ENCODE results near the gene STRADA.
A peak's percentile ranks its signal among the peaks of the same experiment; 100 is the strongest.

STRADA gene

GRCh38 chr17:63682441-63682840 lies 59.2 kb downstream of the STRADA start:
- DNase-seq: no peak

- no peak for DNase-seq
Observed at GRCh38 chr17:63681530-63681929, 60.1 kb downstream of the STRADA start.

- DNase-seq: no peak
Observed at GRCh38 chr17:63680700-63681099, 60.9 kb downstream of the STRADA start.

DNA sequence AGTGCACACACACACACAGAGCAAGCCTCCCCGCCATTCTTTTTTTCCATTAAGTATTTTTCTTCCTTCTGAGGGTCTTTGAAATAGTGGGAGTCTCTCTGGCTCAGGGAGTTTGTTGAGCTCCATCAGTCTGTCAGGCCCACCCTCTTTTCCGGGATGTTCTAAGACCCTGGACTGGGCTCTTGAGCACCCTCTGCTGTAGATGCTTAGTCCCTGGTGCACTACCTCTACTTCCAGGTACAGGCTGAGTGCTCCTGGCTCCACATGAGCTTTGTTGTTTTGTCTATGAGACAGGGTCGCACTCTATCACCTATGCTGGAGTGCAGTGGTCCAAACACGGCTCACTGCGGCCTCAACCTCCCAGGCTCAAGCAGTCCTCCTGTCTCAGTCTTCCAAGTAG lies 62.4 kb downstream of the STRADA start:
- DNase-seq: no peak

DNA sequence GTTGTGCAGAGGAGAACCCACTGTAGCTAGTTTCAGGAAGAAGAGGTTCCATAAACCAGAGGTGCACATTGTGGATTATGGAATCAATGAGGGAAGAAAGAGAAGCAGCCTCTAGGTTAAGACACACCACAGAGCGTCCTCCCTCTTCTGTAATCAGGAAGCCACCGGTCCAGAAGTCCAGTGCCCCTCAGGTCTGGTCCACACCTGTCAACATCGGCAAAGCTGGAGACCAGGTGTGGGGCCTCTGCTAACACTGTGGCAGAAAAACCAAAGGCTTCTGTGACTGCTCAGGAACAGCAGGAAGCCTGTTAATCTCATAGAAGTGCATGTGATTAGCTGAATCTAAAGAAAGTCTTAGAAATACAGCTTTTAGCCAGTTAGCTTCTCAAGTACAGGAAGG lies 65.0 kb downstream of the STRADA start:
- peak; percentile 74 to 90 for DNase-seq

GRCh38 chr17:63675607-63676546 lies 65.7 kb downstream of the STRADA start:
- peak; percentile 23 to 44 for DNase-seq

DNA sequence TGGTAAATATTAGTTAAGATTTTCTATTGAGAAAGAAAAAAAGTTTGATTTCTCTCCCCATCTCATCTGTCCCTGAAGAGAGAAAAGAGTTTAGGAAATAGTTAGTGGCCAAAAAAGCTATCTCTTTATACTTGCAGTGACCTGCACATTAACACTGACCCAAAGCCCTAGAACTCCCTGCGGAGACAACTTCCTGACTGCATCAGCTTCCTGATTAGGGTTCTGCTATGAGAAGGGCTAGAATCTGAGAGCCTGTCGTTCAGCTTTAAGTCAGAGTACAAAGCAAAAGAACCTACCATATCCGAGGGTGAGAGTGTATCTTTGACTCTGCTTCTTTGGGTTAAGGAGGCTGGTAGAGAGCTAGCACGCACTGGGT lies 66.4 kb downstream of the STRADA start:
- DNase-seq: no peak

DNA sequence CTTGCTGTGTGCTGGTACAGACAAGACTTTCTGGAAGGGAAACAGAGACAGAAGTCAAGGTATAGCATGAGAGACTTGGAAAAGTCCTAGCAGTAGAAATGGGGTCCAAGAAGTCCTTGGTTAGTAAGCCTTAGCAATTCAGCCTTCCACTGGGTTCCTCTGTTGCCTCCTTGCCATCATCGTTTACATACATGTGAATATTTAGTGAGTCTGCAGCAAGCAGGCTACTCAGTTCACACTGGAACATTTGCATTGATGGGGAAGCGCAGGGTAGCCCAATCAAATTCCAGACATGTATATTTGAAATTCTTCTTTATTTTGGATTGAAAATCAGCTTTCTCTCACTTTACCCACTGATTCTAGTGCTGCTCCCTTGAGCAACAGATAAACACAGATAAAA lies 68.7 kb downstream of the STRADA start:
- DNase-seq: no peak

DNA sequence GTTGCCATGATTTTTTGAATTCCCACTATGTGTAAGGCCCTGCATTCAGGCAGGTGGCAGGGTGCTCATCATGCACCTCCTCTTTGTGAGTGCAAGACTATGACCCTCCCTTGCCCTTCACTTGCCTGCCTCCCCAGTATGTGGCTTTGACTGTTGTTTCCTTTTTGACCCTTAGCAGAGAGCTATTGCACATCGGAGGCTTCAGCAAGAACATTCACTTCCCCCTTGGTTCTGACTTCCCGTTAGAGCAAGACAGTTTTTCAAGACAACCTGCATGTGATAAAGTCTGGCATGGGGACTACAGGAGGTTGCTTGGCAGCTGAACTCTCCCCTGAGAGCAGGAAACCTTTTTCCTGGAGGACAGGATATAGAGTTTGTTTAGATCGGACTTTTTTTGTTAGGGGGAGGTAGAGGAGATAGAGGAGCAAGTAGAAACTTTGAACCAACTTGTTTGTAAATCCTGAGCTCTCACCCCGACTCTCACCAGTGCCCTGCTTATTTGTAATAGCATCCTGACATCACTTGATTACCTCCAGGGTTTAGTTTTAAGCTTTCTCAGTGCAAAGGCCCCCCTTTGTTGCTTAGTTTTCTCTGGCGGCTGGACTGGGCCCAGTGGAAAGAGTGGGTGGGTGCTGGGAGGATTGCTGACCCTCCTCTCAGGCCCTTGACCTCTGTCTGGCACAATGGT lies 75.9 kb downstream of the STRADA start:
- no peak for DNase-seq

DNA sequence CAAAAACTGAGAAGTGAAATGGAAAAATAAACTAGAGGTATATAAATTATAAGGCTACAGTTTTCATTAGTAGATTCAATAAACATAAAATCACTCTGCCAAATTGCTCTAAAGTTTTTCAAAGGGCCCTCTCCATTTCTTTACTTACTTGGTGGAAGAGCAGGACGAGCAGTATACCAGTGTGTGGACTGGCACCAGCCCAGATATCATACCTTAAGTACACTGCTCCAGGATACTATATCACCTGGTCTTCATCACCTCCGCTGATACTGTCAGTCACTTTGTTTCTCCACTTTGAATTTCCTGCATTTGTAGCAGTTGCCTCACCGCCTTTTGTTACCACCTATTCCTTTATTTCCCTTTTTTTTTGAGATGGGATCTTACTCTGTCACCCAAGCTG lies 81.7 kb downstream of the STRADA start:
- no peak for DNase-seq

DNA sequence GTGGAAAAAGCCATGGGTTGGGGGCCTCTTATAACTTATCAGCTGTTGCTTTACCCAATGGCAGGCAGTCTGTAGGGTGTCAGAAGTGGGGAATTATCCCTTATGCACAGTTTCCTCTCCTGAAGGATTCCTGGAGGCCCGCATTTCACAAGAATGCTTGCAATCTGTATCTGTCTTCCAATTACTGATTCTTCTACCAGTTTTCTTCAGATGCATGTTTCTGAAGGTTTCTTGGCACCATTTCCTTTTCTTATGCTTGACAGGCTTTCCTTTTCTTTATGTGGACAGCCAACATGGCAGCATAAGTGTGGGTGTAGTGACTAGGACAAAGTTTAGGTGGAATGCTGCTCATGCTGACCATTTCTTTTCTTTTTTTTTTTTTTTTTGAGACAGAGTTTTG lies 83.2 kb downstream of the STRADA start:
- no peak for DNase-seq

DNA sequence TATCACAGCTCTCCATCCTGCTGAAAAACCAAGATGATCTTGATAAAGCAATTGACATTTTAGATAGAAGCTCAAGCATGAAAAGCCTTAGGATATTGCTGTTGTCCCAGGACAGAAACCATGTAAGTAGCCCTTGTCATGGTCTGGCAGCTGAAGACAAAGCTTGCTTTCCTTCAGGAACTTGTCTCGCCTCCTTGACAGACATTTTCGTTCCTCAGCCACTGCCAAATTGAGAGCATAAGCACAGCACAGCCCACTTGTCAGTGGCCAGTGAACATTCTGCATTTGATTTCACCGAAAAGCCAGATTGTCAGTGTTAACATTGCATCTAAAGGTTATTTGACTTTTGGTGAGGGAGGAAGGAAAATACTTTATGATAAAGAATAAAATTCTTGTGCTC lies 83.8 kb downstream of the STRADA start:
- DNase-seq: no peak

GRCh38 chr17:63653050-63653449 lies 88.5 kb downstream of the STRADA start:
- no peak for DNase-seq

Measured in NCI-H524 (cell line).